A549 (cell line): ENCODE results near the gene MMRN1. TPM values are rescaled to one million over a fixed set of nuclear protein-coding genes. Genes with fewer than 3 reads are reported as not detected.

ENCODE experiments used
- ATAC-seq, 2 experiments: fragments of 200-7000 bp in 1 of 2; fragments of >200 bp in 1 of 2; cut with Nextera tagmentation in 1 of 2; cut with Tn5 transposase in 1 of 2; 3 replicates each; pipeline versions ENCODE4 v1.8.0 to v1.9.1; 2018 to 2020; ENCODE audit warnings: mild to moderate bottlenecking in 1 of 2, moderate library complexity in 1 of 2
- CTCF ChIA-PET: fragments of 300-600 bp; sonication (Branson Sonifier 250); formaldehyde crosslinking; extraction: SDS; loops from one replicate; lab custom pipeline; 2021; ENCODE audit warnings: antibody characterized with exemption, inconsistent platforms; lab: Yijun Ruan, JAX
- POLR2A ChIA-PET: fragments of 350-600 bp; formaldehyde crosslinking; extraction: SDS; loops from one replicate; lab custom pipeline; 2021; ENCODE audit warnings: antibody characterized with exemption, inconsistent platforms; lab: Yijun Ruan, JAX
- DNase-seq, 2 experiments: peaks; one replicate each; pipeline versions ENCODE4 v3.0.0 to v3.0.0-alpha.2; 2011 to 2016; ENCODE audit warnings: low read depth in 1 of 2, low spot score in 1 of 2
- FAIRE-seq: peaks from 2 replicates; lab custom pipeline; 2011; peaks lifted over from hg19 to GRCh38; lab: Jason Lieb, UNC
- H3K27ac ChIP-seq, 2 experiments: fragments of >200 bp; sonication (Bioruptor Twin); formaldehyde crosslinking; 3 replicates each; pipeline ENCODE4 v1.5.1; 2016 to 2017
- H3K4me1 ChIP-seq: fragments of >200 bp; sonication (Bioruptor Twin); formaldehyde crosslinking; 3 replicates; pipeline ENCODE4 v1.6.1; 2016
- H3K4me2 ChIP-seq: fragments of >200 bp; sonication (Bioruptor Twin); formaldehyde crosslinking; 3 replicates; pipeline ENCODE4 v1.6.1; 2016
- H3K4me3 ChIP-seq: fragments of >200 bp; sonication (Bioruptor Twin); formaldehyde crosslinking; 3 replicates; pipeline ENCODE4 v1.5.1; 2016
- H3K9me3 ChIP-seq: fragments of >200 bp; sonication (Bioruptor Twin); formaldehyde crosslinking; 3 replicates; pipeline ENCODE4 v1.6.1; 2016
- CBX2 ChIP-seq: fragments of 200-600 bp; sonication (generic); IDR thresholded peaks from 2 replicates; pipeline ENCODE4 v1.6.1; 2016; ENCODE audit warnings: low read depth, mild to moderate bottlenecking, borderline replicate concordance
- CHD4 ChIP-seq: fragments of 200-600 bp; sonication (generic); IDR thresholded peaks from 2 replicates; pipeline ENCODE4 v1.6.1; 2016; ENCODE audit warnings: antibody characterized with exemption, mild to moderate bottlenecking, borderline replicate concordance
- EHMT2 ChIP-seq: fragments of 200-600 bp; sonication (generic); IDR thresholded peaks from 2 replicates; pipeline ENCODE4 v1.6.1; 2016; ENCODE audit warnings: antibody characterized with exemption, low read depth, mild to moderate bottlenecking, moderate library complexity
- EP300 ChIP-seq, 2 experiments: fragments of >200 bp; sonication (Bioruptor Twin); formaldehyde crosslinking; IDR thresholded peaks; 2 replicates in 1 of 2; 3 replicates in 1 of 2; pipeline ENCODE4 v1.6.1; 2016 to 2017
- FOSB ChIP-seq: fragments of 250-450 bp; sonication (Bioruptor Pico); IDR thresholded peaks from 2 replicates; pipeline ENCODE4 v1.5.0; 2020; ENCODE audit warnings: mild to moderate bottlenecking, moderate library complexity
- FOSL2 ChIP-seq, 2 experiments: fragments of 450-650 bp in 1 of 2; fragments of >200 bp in 1 of 2; sonication (Bioruptor Twin) in 1 of 2; formaldehyde crosslinking; IDR thresholded peaks; 2 replicates each; pipeline versions ENCODE4 v1.5.0 to v1.6.1; 2016 to 2020; ENCODE audit warnings: mild to moderate bottlenecking in 1 of 2, moderate library complexity in 1 of 2
- FOXS1 ChIP-seq: fragments of 250-450 bp; sonication (Bioruptor Pico); IDR thresholded peaks from 2 replicates; pipeline ENCODE4 v1.5.0; 2020; ENCODE audit warnings: mild to moderate bottlenecking, moderate library complexity
- GATA3 ChIP-seq: IDR thresholded peaks from 2 replicates; pipeline ENCODE4 v1.6.1; 2012; ENCODE audit warnings: borderline replicate concordance
- HOXA7 ChIP-seq: fragments of 250-450 bp; sonication (Bioruptor Pico); IDR thresholded peaks from 2 replicates; pipeline ENCODE4 v1.5.0; 2020; ENCODE audit warnings: mild to moderate bottlenecking, moderate library complexity
- HOXB13 ChIP-seq: fragments of 250-450 bp; sonication (Bioruptor Pico); IDR thresholded peaks from 2 replicates; pipeline ENCODE4 v1.5.0; 2020; ENCODE audit warnings: low read depth, mild to moderate bottlenecking, moderate library complexity
- JUN ChIP-seq, 2 experiments: fragments of >200 bp; sonication (Bioruptor Twin); formaldehyde crosslinking; IDR thresholded peaks; 2 replicates in 1 of 2; 3 replicates in 1 of 2; pipeline ENCODE4 v1.6.1; 2016 to 2017
- JUNB ChIP-seq: fragments of >200 bp; sonication (Bioruptor Twin); formaldehyde crosslinking; IDR thresholded peaks from 2 replicates; pipeline ENCODE4 v1.6.1; 2016
- NPAS2 ChIP-seq: fragments of 250-450 bp; sonication (Bioruptor Pico); IDR thresholded peaks from 2 replicates; pipeline ENCODE4 v1.8.0; 2022; ENCODE audit warnings: mild to moderate bottlenecking, moderate library complexity, borderline replicate concordance
- PHF8 ChIP-seq: fragments of 200-600 bp; sonication (generic); IDR thresholded peaks from 2 replicates; pipeline ENCODE4 v1.6.1; 2016; ENCODE audit warnings: low read depth, mild to moderate bottlenecking, antibody characterized with exemption, moderate library complexity, borderline replicate concordance
- RAD21 ChIP-seq, 2 experiments: fragments of >200 bp in 1 of 2; sonication (Bioruptor Twin) in 1 of 2; formaldehyde crosslinking in 1 of 2; IDR thresholded peaks in 1 of 2; conservative IDR thresholded peaks in 1 of 2; 2 replicates in 1 of 2; 3 replicates in 1 of 2; pipeline ENCODE4 v1.6.1; 2012 to 2018; ENCODE audit warnings: inconsistent platforms in 1 of 2
- RARB ChIP-seq: fragments of 250-450 bp; sonication (Bioruptor Pico); IDR thresholded peaks from 2 replicates; pipeline ENCODE4 v1.8.0; 2021; ENCODE audit warnings: mild to moderate bottlenecking, moderate library complexity
- REST ChIP-seq: fragments of 200-600 bp; sonication (generic); IDR thresholded peaks from 2 replicates; pipeline ENCODE4 v1.6.1; 2016; ENCODE audit warnings: antibody characterized with exemption, mild to moderate bottlenecking, moderate library complexity
- TP53 ChIP-seq: fragments of 250-450 bp; sonication (Bioruptor Pico); IDR thresholded peaks from 2 replicates; pipeline ENCODE4 v1.5.0; 2021; ENCODE audit warnings: mild to moderate bottlenecking, moderate library complexity
- USF2 ChIP-seq: fragments of 450-650 bp; IDR thresholded peaks from 2 replicates; pipeline ENCODE4 v1.6.1; 2014; ENCODE audit warnings: antibody characterized with exemption
- ZC3H11A ChIP-seq: fragments of 450-650 bp; IDR thresholded peaks from 2 replicates; pipeline ENCODE4 v1.6.1; 2014; ENCODE audit warnings: antibody characterized with exemption, mild to moderate bottlenecking
- WGBS: methylation state at CpG from one replicate; pipeline ENCODE4 v1.1.6; 2017; ENCODE audit errors: missing lambda C conversion rate; 5-methylcytosine and 5-hydroxymethylcytosine counted together
- polyA plus RNA-seq, 4 experiments: library from polyadenylated mRNA; depleted of rRNA in 3 of 4; stranded (reverse); fragments of >200 nt; fragmentation: RNase III in 1 of 4; extraction: RNeasy Plus Mini Kit Qiagen cat#74134 plus additional on column Dnase treatment in 1 of 4; gene quantifications; 2 replicates in 3 of 4; 3 replicates in 1 of 4; pipeline ENCODE4 v1.2.3, GENCODE V29; 2011 to 2017
- TF ChIP-seq, protein P1 (sequence below): fragments of >200 bp; sonication (Bioruptor Twin); formaldehyde crosslinking; IDR thresholded peaks from 3 replicates; pipeline ENCODE4 v1.6.1; 2016
- TF ChIP-seq, protein P2 (sequence below): fragments of >200 bp; sonication (Bioruptor Twin); formaldehyde crosslinking; IDR thresholded peaks from 3 replicates; pipeline ENCODE4 v1.5.1; 2016

The MMRN1 gene
- polyA plus RNA-seq, 2 of the 4 experiments (the other 2 are of a cell fraction) = not detected

DNA sequence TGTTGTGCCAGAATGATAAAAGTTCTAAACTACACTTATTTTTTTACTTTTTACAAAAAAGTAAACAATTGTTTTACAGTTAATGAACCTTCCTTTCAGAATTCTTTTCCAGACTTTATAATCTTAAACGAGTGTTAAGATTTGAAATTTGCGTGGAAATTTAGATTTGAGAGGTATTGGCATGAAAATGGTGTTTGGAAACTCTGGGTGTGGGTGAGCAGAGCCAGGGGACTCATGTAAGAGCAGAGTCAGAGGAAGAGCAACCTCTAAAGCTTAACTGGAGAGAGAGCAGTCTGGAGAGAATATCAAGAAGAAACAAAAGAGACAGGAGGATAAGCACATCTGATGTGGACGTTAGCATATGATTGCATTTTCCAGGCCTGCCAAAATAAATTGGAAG is 48.2 kb downstream of the MMRN1 start:
- CTCF ChIA-PET = no interaction called here
- DNase-seq (no peak), FAIRE-seq (no peak), ATAC-seq (no peak)
- 14% methylated on average over 3 of the region's 3 CpGs for WGBS
- Histone ChIP-seq H3K27ac (no peak overlapping the region), H3K4me1 (no peaks in the 10 kb centered on the region), H3K4me3 (no peak overlapping the region), H3K9me3 (no peaks in the 10 kb centered on the region), H3K4me2 (no peak overlapping the region)
- POLR2A ChIA-PET = no interaction called here
- TF ChIP-seq CHD4 (no peak), JUN (IDR thresholded peaks at IDR 0.05) (no peak), ZC3H11A (no peak), GATA3 (no peak), FOSB (CRISPR knock-in tag) (no peak), PHF8 (no peak), RARB (no peak), NPAS2 (CRISPR knock-in tag) (no peak), USF2 (no peak), FOXS1 (CRISPR knock-in tag) (no peak), HOXB13 (CRISPR knock-in tag) (no peak), REST (no peak)
- TF ChIP-seq, protein P1, sequence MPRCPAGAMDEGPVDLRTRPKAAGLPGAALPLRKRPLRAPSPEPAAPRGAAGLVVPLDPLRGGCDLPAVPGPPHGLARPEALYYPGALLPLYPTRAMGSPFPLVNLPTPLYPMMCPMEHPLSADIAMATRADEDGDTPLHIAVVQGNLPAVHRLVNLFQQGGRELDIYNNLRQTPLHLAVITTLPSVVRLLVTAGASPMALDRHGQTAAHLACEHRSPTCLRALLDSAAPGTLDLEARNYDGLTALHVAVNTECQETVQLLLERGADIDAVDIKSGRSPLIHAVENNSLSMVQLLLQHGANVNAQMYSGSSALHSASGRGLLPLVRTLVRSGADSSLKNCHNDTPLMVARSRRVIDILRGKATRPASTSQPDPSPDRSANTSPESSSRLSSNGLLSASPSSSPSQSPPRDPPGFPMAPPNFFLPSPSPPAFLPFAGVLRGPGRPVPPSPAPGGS = no peak

DNA sequence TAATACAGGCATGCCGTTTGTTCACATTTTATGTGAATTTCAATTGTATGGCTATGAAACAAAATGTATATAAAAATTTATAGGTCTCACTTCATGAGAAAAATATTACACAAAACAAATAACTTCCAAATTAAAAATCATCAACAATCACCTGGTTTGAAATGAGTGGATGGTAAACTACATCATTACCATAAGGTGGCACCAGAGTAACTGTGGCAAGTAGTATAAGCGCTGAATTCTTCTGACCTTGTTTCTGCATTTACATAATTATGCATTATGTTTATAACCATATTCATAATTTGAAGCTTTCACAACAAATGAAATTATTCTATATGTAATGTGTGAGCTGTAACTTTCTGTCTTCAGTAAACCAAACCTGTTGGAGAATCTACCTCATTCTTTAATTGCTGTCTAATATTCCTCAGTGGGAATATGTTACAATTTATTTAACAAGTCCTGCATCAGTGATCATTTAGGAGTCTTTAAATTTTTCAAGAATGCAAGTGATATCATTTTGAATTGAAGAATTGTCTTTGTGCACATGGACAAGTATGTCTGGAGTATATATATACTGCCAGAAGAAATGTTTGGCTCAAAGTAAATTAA is 55.2 kb downstream of the MMRN1 start:
- TF ChIP-seq HOXA7 (CRISPR knock-in tag) = no peak
- TF ChIP-seq EHMT2 = no peak
- no peak for TF ChIP-seq TP53 (CRISPR knock-in tag)
- no peak for TF ChIP-seq CBX2
- no peak for TF ChIP-seq EP300 (IDR thresholded peaks at IDR 0.05)
- TF ChIP-seq JUNB = no peak
- TF ChIP-seq, protein P2, sequence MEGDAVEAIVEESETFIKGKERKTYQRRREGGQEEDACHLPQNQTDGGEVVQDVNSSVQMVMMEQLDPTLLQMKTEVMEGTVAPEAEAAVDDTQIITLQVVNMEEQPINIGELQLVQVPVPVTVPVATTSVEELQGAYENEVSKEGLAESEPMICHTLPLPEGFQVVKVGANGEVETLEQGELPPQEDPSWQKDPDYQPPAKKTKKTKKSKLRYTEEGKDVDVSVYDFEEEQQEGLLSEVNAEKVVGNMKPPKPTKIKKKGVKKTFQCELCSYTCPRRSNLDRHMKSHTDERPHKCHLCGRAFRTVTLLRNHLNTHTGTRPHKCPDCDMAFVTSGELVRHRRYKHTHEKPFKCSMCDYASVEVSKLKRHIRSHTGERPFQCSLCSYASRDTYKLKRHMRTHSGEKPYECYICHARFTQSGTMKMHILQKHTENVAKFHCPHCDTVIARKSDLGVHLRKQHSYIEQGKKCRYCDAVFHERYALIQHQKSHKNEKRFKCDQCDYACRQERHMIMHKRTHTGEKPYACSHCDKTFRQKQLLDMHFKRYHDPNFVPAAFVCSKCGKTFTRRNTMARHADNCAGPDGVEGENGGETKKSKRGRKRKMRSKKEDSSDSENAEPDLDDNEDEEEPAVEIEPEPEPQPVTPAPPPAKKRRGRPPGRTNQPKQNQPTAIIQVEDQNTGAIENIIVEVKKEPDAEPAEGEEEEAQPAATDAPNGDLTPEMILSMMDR = peak; percentile 34
- TF ChIP-seq ZC3H11A = no peak
- TF ChIP-seq RAD21 (conservative IDR thresholded peaks at IDR 0.05 in 1 of 2, IDR thresholded peaks at IDR 0.05 in 1 of 2) = peak in 1 of 2 experiments; percentile 43; a peak in 3 of 5 replicates
- no peak for TF ChIP-seq FOSL2 (IDR thresholded peaks at IDR 0.05)
- no peak for TF ChIP-seq FOSL2 (CRISPR knock-in tag; IDR thresholded peaks at IDR 0.05)
- TF ChIP-seq FOSB (CRISPR knock-in tag) = no peak
- H3K4me1 ChIP-seq = no peaks in the 10 kb centered on the region
- FAIRE-seq = no peak
- DNase-seq = peak in 1 of 2 experiments; percentile 17
- ATAC-seq = no peak
- WGBS = 1% methylated on average over 2 of the region's 2 CpGs
- no peak overlapping the region for H3K4me2 ChIP-seq
- H3K9me3 ChIP-seq = no peaks in the 10 kb centered on the region
- no peak overlapping the region for H3K27ac ChIP-seq
- CTCF ChIA-PET = no interaction called here
- POLR2A ChIA-PET = no interaction called here
- H3K4me3 ChIP-seq = no peak overlapping the region
